Measurements from ENCODE around the gene NAT16. TPM values are rescaled to one million over a fixed set of nuclear protein-coding genes. Genes with fewer than 3 reads are reported as not detected.

Gene NAT16
- total and polyA plus RNA-seq, 10 of the 15 experiments (the other 5 are each of a cell fraction or from before 2014, with no cell fraction given) = not detected

GRCh38 chr7:101138213-101138870 lies 41.8 kb downstream of the NAT16 start (continued):
- TF ChIP-seq ZNF622 (IDR thresholded peaks at IDR 0.05) (no peak), NBN (IDR thresholded peaks at IDR 0.05) (peak; percentile 77), FOXK2 (IDR thresholded peaks at IDR 0.05) (no peak), PAX5 (IDR thresholded peaks at IDR 0.05; ENCODE audit: borderline replicate concordance, low read depth, low read length) (no peak), SIN3A (IDR thresholded peaks at IDR 0.05; ENCODE audit: low read depth, low read length) (no peak), ZNF687 (IDR thresholded peaks at IDR 0.05) (peak; percentile 41; the same call in 1 of the 2 replicates), CEBPZ (IDR thresholded peaks at IDR 0.05; ENCODE audit: low read depth, low read length) (no peak), TCF7 (IDR thresholded peaks at IDR 0.05; ENCODE audit: borderline replicate concordance) (no peak), RAD51 (IDR thresholded peaks at IDR 0.05) (peak; percentile 90), ATF3 (IDR thresholded peaks at IDR 0.05; ENCODE audit: borderline replicate concordance, extremely low read depth, low read depth, low read length) (peak; percentile 70), ZNF274 (IDR thresholded peaks at IDR 0.05; ENCODE audit: insufficient read depth, insufficient read length) (no peak), MAX (IDR thresholded peaks at IDR 0.05; ENCODE audit: low read depth, low read length) (peak; percentile 43; the same call in 1 of the 2 replicates), NFYA (IDR thresholded peaks at IDR 0.05; ENCODE audit: borderline replicate concordance, low read depth, low read length) (no peak), POLR2A (IDR thresholded peaks at IDR 0.05; ENCODE audit: low read depth, low read length) (no peak), MXI1 (IDR thresholded peaks at IDR 0.05; ENCODE audit: low read depth, low read length) (no peak), RELA (IDR thresholded peaks at IDR 0.05; ENCODE audit: borderline replicate concordance, partially characterized antibody) (peak; percentile 53), ZBTB33 (IDR thresholded peaks at IDR 0.05) (no peak), E2F8 (IDR thresholded peaks at IDR 0.05; ENCODE audit: low read depth, partially characterized antibody) (no peak)

All from GM12878 (cell line).